Retinal pigment epithelial cell (primary cell): ENCODE measurements around the gene NKD1.
A peak's percentile ranks its signal among the peaks of the same experiment; 100 is the strongest.

Experiments used
- DNase-seq: peaks from one replicate; pipeline ENCODE4 v3.0.0-alpha.2; 2010; ENCODE audit warnings: low read depth
- H3K4me3 ChIP-seq: 2 replicates; pipeline ENCODE4 v1.5.1; 2011; ENCODE audit warnings: mild to moderate bottlenecking, low read length, control low read depth, moderate library complexity
- CTCF ChIP-seq: conservative IDR thresholded peaks from 2 replicates; pipeline ENCODE4 v1.5.1; 2011; ENCODE audit warnings: low read depth, low read length, control low read depth, inconsistent platforms

The NKD1 gene

GRCh38 chr16:50665128-50665878 is 117.1 kb downstream of the NKD1 start:
- DNase-seq, result peak; percentile 9
- H3K4me3 ChIP-seq, result peak overlapping the region; percentile 41
- peak; percentile 88 for TF ChIP-seq CTCF

- DNase-seq, result no peak
- H3K4me3 ChIP-seq, result no peak overlapping the region
- TF ChIP-seq CTCF, result no peak
Measured at GRCh38 chr16:50666658-50667496, 118.7 kb downstream of the NKD1 start.

- DNase-seq, result no peak
- no peak overlapping the region for H3K4me3 ChIP-seq
- no peak for TF ChIP-seq CTCF
Measured at GRCh38 chr16:50667497-50668367, 119.5 kb downstream of the NKD1 start.

- no peak overlapping the region for H3K4me3 ChIP-seq
- no peak for DNase-seq
- no peak for TF ChIP-seq CTCF
Measured at GRCh38 chr16:50668368-50669008, 120.3 kb downstream of the NKD1 start.

GRCh38 chr16:50669741-50670140 is 121.5 kb downstream of the NKD1 start:
- no peak for TF ChIP-seq CTCF
- no peak for DNase-seq
- no peak overlapping the region for H3K4me3 ChIP-seq

GRCh38 chr16:50670476-50670875 is 122.3 kb downstream of the NKD1 start:
- H3K4me3 ChIP-seq, result no peak overlapping the region
- DNase-seq, result no peak
- TF ChIP-seq CTCF, result no peak
